Measurements from ENCODE around the gene MAPRE3.

The MAPRE3 gene

DNA sequence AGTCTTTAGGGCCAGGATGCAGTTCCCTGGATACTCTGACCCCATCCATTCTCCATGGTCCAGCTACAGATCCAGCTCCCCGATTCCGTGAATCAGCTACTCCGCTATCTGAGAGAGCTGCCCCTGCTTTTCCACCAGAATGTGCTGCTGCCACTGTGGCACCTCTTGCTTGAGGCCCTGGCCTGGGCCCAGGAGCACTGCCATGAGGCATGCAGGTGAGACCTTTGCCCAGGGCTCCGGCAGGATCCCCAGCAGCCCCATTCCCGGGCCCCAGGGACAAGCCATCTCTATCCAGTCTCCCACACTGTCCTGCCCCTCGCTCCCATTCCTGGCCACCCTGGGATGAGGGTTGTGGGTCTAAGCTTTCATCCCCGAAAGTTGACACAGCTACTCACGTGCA, 69.8 kb downstream of the MAPRE3 start:
- DNase-seq (ENCODE audit: low spot score): no peak

DNA sequence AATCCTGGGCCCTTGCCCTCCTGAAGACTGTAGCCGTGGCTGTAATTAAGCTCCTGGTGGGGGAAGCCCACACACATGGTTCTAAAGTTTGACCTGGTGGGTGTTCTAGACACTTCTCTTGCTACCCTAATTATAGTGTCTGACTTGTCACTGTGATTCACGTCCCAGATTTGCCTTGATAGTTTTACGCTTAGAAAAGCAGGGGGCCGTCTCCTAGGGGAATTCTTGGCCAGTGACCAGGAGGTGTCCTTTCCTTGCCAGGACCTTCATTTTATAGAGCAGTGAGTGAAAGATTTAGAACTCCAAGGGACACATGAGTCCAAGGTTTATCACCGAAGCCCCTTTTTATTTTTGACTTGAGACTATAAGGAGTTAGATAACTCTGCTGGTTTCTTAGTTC, 71.3 kb downstream of the MAPRE3 start:
- no peak for DNase-seq (ENCODE audit: low spot score)

DNA sequence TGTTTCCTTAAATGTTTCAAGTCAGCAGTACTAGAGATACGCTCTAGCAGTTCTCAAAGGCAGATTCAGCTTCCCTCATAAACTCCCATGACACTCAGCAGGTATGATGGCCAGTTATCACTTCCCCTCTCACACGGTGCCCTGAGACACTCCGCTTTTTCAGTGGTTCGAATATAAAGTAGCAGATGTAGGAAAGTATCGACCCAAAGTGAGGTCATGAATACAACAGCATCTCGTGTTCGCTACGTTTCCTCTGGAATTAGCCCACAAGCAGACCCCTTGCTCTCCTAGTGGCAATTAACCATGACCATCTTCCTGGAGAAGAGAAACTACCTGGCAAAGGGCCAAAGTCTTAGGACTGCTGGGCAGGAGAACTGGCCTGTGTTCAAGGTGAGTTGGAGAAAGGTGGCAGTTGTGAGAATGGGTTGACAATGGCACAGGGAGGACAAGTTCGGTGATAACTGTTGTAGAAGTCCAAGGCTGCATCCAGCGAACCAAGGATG, 71.8 kb downstream of the MAPRE3 start:
- no peak for DNase-seq (ENCODE audit: low spot score)

DNA sequence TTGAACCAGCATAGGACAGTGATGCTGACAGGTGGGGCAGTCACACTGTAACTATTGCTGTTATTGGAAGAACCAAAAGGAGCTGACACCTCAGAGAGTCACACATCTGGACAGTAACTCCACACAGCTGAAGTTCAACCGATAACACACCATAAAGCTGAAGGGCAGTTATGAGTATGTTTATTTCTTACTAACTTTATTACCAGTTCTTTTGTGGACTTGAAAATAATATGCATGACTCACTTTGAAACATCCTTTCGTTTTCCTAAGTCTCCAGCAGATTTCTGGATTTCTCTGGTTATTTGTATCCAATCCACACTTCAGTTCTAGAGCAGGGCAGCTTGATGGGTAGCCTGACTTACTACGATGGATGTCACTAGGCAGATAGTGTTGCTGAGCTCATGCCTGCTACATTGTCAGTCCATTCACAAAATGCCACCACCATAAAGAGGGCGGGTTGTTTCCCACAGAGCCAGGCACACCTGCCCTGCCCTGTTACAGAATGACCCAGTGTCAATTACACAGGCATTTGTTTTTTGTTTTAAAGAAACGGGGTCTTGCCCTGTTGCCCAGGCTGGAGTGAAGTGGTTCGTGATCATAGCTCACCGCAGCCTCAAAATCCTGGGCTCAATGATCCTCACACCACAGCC, 72.7 kb downstream of the MAPRE3 start:
- DNase-seq (ENCODE audit: low spot score): no peak

DNA sequence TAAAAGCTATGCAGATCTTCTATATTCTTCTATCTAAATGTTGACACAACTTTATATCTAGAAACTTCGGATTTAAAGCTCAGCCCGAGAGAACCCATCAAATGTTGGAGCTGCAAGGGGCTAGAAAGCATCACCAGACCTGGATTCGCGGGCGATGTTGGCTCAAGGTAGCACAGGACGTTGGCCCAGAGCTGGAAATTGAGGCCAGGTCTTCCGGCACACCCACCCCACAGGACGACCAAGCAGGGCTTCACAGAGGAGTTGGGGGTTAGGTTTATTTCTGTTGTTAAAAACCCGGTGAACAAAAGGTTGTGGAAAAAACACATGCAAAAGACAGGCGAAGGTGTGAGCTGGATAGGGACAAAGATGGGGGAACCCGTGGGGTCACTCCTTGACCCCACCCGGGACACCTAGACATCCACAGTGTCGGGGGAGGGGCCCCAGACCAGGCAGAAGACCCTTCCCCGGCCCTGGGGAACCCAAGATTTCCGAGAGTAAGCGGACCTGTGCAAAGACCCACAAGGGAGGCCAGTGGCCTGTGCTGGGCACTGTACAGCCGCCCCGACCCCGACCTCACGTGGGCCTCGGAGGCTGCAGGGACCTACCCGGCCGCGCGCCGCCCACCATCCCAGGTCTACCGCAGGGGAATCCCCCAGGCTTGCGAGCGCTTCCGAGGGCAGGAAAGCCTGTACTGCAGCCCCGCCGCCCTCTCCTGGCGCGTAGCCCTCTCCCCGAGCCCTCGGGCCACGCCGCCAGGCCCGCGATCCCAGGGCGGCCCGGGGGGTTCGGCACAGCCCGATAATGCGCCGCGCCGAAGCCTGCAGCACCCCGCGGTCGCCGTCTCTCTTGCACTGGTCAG, 79.2 kb downstream of the MAPRE3 start:
- DNase-seq (ENCODE audit: low spot score): peak; percentile 21

DNA sequence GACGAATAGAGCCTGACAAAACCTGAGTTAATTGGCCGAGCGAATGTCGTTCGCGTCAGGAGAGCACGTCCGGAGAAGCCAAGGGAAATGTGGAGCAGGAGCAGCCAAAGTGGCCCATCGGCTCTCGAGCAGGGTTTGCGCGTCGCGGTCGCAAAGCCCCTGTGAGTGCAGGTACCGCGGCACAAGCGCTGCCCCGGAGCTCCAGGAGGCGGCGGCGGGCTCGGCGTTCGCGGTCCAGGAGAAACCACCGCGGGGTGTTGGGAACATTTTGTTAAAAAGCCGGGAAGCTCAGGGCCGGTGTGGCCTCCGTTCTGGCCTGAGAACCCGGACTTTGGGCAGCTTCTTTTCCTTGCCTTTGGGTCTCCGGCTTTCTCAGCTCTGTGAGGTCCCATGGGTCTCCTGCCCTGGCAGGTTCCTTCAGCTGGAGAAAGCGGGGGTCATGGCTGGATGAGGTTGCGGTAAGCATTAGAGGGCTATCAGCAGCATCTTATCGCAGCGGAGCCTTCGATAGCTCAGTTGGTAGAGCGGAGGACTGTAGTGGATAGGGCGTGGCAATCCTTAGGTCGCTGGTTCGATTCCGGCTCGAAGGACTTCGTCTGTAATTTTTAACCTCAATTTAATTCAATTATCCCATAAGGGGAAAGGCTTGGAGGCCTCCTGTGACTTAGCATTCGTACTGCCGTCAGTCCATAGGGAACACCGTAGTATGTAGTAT, 80.0 kb downstream of the MAPRE3 start:
- peak; percentile 90 for DNase-seq (ENCODE audit: low spot score)

DNA sequence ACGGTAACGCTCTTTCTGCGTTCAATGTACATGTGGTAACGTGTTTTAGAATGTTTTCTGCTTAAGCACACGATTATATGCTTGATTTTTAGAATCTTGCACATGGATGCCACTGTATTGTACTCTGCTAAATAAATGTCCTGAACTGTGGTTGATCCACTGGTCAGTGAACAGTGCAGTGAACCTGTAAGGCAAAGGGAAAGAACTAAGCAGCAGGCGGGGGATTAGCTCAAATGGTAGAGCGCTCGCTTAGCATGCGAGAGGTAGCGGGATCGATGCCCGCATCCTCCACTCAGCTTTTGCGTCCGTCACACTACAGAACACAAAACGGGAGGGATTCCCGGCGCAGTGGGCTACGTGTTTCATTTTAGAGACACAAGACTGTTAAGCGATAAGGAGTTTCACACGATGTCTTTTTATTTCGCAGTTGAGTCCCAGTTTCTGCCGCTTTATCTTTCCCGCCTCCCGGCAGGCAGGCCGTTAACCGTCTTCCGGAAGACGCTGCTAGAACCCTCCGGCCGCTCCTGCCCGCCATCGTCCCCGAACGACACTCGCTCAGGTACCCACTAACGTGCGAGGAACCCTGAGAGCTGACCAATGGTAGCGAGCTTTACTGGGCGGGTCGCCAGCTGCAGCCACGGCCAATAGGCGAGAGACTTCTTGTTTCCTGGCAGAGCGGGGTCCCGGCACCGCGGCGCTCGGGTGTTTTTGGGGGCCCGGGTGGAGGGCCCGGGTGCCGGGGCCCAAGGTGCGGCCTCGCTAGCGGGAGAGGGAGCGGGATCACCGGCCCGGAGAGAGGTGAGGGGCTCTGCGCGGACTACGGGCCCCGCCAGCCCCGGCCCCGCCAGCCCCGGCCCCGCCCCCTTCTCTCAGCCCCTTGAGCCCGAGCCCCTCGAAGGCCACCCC, 80.8 kb downstream of the MAPRE3 start, which contains the start of gene AGBL5:
AGBL5 (plus strand) TSS at position 673 of the 906 bp plus-strand sequence. CDS start 1,291 bp downstream, outside the sequence.
- peak; percentile 91 for DNase-seq (ENCODE audit: low spot score)

DNA sequence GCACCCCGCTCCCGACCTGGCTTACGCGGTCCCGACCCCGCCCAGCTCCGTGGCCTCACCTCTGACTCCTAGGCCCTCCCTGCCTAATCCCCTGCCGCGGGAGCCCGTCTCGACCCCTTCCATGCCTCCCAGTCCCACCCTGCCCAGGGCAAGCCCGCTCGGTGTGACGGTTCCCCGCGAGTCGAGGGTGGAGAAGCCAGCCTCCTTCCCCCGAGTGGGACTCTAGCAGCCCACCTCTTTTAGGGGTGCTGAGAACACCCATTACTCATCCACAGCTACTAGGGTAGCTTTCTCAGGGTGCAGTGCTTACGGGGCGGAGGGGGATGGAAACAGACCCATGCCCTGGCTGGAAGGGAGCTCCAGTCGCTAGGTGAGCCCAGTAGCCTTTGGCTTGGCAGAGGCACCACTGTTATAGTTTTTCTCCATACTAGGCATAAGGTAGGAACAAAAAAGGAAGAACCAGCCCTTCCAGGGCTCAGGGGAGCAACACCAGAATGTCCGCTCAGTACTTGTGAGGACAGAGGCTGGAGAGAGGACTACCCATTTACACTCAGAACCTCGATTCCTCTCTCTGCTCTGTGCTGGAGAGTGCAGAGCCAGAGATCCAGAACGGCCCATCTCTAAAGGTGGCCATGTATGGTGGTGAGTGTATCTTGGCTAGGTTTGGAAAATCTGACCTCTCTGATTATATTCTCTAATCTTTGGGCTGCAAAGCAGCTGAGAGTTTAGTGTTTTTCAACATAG, 81.6 kb downstream of the MAPRE3 start:
- no peak for DNase-seq (ENCODE audit: low spot score)

DNA sequence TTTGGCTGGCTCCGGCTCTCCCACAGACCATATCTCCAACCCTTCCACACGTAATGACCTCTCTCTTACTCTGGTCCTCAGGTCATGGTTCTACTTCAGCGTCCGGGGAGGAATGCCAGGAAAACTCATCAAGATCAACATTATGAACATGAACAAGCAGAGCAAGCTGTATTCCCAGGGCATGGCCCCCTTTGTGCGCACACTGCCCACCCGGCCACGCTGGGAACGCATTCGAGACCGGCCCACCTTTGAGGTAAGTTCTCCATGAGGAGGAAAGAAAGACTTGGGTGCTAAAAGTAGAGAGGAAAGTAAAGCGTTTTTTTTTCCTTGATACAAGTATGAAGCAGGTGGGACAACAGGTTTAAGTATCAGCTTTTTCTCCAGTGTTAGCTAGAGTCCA, 82.9 kb downstream of the MAPRE3 start:
- no peak for DNase-seq (ENCODE audit: low spot score)

DNA sequence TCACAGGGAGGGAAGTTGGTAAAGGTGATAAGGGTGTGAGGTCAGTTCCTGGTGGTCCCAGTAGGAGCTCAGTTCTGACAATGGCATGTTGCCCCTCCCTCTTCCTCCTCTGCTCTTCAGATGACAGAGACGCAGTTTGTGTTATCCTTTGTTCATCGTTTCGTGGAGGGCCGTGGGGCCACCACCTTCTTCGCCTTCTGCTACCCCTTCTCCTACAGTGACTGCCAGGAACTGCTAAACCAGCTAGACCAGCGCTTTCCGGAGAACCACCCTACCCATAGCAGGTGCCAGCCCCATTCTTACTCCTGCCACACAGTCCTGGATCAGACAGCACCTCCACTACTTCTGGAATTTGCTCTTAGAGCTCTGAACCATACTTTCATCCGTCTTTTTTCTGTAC, 83.3 kb downstream of the MAPRE3 start:
- DNase-seq (ENCODE audit: low spot score): no peak

DNA sequence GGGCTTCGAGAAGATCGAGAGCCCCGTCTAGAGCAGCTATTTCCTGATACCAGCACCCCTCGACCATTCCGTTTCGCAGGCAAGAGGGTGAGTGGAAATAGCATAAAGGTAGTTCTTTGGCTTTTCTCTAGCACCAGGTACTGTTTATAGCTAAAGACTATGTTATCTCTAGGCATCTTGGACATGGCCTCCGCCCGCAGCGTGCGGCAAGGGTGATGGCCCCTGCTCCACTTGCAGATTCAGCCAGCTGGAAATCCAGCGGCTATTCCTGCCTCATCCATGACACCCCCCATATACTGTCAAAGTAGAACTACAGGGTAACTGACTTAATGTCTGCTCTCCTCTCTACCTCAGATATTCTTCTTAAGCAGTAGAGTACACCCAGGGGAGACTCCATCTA, 84.3 kb downstream of the MAPRE3 start:
- no peak for DNase-seq (ENCODE audit: low spot score)

DNA sequence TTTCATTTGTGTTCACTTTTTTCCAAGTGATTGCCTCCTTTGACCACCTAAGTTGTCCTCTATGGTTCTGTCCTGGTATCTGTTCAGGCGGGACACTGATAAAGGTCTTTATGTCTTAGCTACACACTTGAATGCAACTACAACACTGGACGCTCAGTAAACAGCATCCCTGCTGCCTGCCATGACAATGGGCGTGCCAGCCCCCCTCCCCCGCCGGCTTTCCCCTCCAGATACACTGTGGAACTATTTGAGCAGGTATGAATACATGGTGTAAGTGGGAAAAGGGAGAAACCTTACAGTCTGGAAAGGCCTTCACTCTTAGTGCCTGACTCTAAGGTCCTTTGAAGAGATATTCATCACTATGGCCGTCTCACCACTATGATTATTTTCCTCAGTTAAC, 86.7 kb downstream of the MAPRE3 start:
- no peak for DNase-seq (ENCODE audit: low spot score)

DNA sequence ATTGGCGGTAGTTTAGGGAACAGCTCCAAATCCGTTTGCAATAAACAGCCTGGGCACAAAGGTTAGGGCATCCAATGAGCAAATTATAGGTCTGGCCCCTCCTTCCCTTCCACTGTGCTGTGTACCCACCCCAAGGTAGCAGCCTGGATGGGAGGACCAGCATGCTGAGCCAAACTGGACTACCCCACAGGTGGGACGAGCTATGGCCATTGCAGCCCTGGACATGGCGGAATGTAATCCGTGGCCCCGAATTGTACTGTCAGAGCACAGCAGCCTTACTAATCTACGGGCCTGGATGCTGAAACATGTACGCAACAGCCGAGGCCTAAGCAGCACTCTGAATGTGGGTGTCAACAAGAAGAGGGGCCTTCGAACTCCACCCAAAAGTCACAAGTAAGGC, 87.8 kb downstream of the MAPRE3 start:
- DNase-seq (ENCODE audit: low spot score): no peak

DNA sequence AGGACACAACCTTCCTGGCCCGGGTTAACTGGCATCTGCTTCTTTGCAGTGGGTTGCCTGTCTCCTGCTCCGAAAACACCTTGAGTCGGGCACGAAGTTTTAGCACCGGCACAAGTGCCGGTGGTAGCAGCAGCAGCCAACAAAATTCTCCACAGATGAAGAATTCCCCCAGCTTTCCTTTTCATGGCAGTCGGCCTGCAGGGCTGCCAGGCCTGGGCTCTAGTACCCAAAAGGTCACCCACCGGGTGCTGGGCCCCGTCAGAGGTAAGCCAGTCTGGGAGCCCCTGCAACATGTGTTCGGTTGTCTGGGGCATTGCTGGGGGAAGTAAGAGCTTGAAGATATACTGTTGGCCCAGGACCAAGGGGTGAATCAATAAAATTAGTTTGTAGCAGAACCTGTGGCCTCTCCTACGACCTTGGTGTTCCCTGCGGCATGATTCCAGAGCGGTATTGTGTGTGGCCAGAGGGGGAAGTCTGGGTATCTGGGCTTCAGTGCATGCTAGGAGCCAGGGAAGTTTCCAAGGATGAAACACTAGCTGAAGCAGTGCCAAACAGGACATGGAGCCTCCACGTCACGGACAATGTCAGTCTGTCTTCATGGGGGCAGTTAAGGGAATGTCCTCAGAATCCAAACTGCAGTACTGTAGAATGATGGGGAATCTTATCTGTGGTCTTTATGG, 88.8 kb downstream of the MAPRE3 start:
- DNase-seq (ENCODE audit: low spot score): no peak

DNA sequence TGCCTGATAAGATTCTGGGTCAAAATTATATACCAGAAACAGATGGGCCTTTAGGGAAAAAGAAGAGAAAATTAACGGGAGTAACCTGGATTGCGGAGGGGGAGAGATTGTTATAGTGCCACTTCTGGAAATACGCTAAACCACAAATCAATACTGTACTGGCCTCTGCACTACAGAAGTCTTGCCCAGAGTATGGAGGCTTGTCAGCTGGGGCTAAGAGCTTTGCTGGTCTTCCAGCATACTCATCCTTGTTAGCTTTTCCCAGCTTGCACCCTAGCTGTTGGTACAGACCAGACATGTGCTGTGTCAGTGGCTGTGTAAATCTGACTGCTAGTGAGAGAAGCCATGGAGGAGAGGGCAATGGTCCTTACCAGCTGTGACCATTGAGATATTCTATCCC, 89.9 kb downstream of the MAPRE3 start:
- no peak for DNase-seq (ENCODE audit: low spot score)

DNA sequence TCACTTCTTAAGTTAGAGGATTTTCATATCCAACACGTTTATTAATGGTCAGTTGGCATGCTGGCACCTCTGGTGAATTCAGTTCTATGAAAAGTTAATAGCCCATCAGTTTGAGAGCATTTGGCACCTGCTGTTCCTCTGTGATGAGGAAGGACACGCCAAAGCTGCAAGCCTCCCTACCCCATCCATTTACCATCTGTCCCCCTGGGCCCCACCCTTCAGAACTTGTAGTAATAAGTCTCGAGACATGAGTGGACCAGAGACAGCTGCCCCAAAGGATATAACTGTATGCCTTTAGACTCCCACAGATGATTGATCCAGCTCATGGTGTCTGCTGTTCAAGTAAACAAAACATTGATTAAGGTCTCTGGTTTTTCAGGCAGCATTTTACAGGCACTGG, 94.7 kb downstream of the MAPRE3 start:
- DNase-seq (ENCODE audit: low spot score): no peak

DNA sequence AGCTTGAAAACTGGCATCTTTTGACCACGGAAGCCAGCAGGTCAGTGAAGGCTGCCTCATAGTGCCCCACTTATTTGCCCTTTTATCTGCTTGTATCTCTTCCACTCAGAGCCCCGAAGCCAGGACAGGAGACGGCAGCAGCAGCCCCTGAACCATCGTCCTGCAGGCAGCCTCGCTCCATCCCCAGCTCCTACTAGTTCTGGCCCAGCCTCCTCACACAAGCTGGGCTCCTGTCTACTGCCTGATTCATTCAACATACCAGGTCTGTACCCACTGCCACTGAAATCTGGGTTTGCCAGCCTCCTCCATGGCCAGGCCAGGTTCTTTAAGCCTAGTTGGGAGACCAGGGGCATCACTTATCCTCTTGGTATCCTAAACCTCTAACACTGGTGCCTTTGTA, 96.9 kb downstream of the MAPRE3 start:
- DNase-seq (ENCODE audit: low spot score): no peak

DNA sequence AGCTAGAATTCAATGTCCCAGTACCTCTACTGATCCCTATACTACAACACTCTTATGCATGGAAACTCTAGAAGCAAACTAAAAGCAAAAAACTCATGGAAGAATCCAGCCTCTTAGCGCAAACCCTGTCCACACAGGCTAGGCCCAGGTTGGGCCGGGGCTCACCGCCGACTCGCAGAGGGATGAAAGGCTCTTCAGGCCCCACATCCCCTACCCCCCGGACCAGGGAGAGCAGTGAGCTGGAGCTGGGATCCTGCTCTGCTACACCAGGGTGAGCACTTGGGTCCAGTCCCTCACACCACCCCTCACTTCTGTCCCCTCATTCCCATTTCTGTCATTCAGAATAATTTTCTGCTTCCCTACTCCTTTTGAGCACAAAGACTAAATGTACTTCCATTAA, 99.0 kb downstream of the MAPRE3 start:
- no peak for DNase-seq (ENCODE audit: low spot score)

DNA sequence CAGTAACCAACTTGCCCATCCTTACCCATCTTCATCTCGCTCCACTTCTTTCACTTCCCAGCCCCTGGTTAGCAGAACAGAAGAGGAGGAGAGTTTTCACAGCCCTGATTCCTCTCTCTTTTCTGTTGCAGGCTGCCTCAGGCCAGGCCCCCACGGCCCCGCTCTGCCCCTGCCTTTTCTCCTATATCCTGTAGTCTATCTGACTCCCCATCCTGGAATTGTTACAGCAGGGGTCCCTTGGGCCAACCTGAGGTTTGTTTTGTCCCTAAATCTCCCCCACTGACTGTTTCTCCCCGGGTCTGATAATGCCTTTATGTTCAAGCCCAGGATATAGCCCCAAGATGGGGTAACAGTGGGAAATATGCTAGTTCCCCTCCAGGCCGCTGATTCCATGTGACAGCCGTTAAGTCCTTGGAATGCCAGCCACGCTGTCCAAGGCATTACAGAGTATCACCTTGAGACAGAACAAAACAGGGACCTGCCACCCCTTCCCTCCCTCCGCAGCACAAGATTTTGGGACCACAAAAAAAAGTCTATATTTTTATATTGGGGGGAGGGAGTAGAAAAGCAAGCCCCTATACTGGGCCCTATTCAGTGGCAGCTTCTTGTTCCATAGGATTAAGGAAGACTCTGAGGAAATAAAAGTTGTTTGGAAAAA, 99.7 kb downstream of the MAPRE3 start:
- no peak for DNase-seq (ENCODE audit: low spot score)
